Neural cell (in vitro differentiated cells): Measurements from ENCODE around the gene TM9SF2.

Experiments
- CTCF ChIP-seq: fragments of 450-650 bp; IDR thresholded peaks from 2 replicates; pipeline ENCODE4 v1.5.1; 2014; ENCODE audit warnings: antibody characterized with exemption, mild to moderate bottlenecking, moderate library complexity; ENCODE audit not compliant: poor library complexity, severe bottlenecking
- EP300 ChIP-seq: fragments of 450-650 bp; conservative IDR thresholded peaks from 2 replicates; pipeline ENCODE4 v1.6.1; 2014; ENCODE audit warnings: antibody characterized with exemption, mild to moderate bottlenecking, moderate library complexity; ENCODE audit not compliant: poor library complexity, severe bottlenecking
- MXI1 ChIP-seq: fragments of 450-650 bp; conservative IDR thresholded peaks from 2 replicates; pipeline ENCODE4 v1.6.1; 2014; ENCODE audit warnings: antibody characterized with exemption, mild to moderate bottlenecking; ENCODE audit not compliant: poor library complexity, severe bottlenecking
- POLR2AphosphoS5 ChIP-seq: IDR thresholded peaks from 2 replicates; pipeline ENCODE4 v1.6.1; 2012
- REST ChIP-seq: IDR thresholded peaks from 2 replicates; pipeline ENCODE4 v1.6.1; 2012; ENCODE audit warnings: borderline replicate concordance

- TF ChIP-seq POLR2AphosphoS5, result no peak
- no peak for TF ChIP-seq REST
- no peak for TF ChIP-seq CTCF
- TF ChIP-seq MXI1, result no peak
- TF ChIP-seq EP300, result peak; percentile 60
Measured at GRCh38 chr13:99469041-99469440, 32.2 kb upstream of the TM9SF2 start.
